HCT116 (cell line): ENCODE results near the gene CAMK2D. TPM values are rescaled to one million over a fixed set of nuclear protein-coding genes. Genes with fewer than 3 reads are reported as not detected.
A peak's percentile ranks its signal among the peaks of the same experiment; 100 is the strongest.

Experiments used
- ATAC-seq: fragments of 200-7000 bp; cut with Tn5 transposase; 2 replicates; pipeline ENCODE4 v1.9.1; 2020; ENCODE audit warnings: mild to moderate bottlenecking, moderate library complexity
- BruUV-seq: library from RNA; stranded (reverse); fragments of 400-500 nt; replicated peaks from 2 replicates; lab custom pipeline; 2021; lab: Mats Ljungman, UMichigan
- CTCF ChIA-PET: fragments of 300-600 bp; sonication (Branson Sonifier 250); formaldehyde crosslinking; loops from one replicate; lab custom pipeline; 2021; ENCODE audit warnings: antibody characterized with exemption; lab: Charles Lee
- POLR2A ChIA-PET: fragments of 300-600, 350-600 bp; sonication (Branson Sonifier 250); formaldehyde crosslinking; loops from one replicate; lab custom pipeline; 2021; ENCODE audit warnings: antibody characterized with exemption; lab: Charles Lee
- RAD21 ChIA-PET, 2 experiments: fragments of 300-600 bp; sonication (Branson Sonifier 250); formaldehyde crosslinking; loops; one replicate each; lab custom pipeline; 2023; ENCODE audit warnings: low total read pairs in 2 of 2; ENCODE audit not compliant: uncharacterized antibody in 2 of 2, unreplicated experiment in 2 of 2, low non-redundant PET in 1 of 2; lab: Charles Lee
- DNase-seq: peaks from one replicate; pipeline ENCODE4 v3.0.0-alpha.2; 2010; ENCODE audit warnings: low read depth, low spot score
- H2AFZ ChIP-seq: fragments of 200-600 bp; shearing (Covaris generic), sonication (generic); 2 replicates; pipeline ENCODE4 v1.6.1; 2017; ENCODE audit warnings: low read depth, mixed run types, mixed read lengths, antibody characterized with exemption, low read length; ENCODE audit not compliant: poor library complexity, severe bottlenecking
- H3K27ac ChIP-seq: 2 replicates; pipeline ENCODE4 v1.5.1; 2012; ENCODE audit warnings: low read depth, low read length
- H3K27me3 ChIP-seq: fragments of 200-600 bp; sonication (generic); 2 replicates; pipeline ENCODE4 v1.6.1; 2016; ENCODE audit warnings: mixed run types, low read length, mixed read lengths; ENCODE audit not compliant: insufficient read depth
- H3K36me3 ChIP-seq, 2 experiments: fragments of 200-500 bp in 1 of 2; fragments of 200-600 bp in 1 of 2; sonication (Bioruptor generic) in 1 of 2; sonication (generic) in 1 of 2; 2 replicates each; pipeline versions ENCODE4 v1.5.1 to v1.6.1; 2014 to 2016; ENCODE audit warnings: low read length in 2 of 2, inconsistent platforms in 1 of 2, mixed read lengths in 1 of 2, mixed run types in 1 of 2; ENCODE audit not compliant: insufficient read depth in 2 of 2, control insufficient read depth in 1 of 2
- H3K4me1 ChIP-seq, 2 experiments: fragments of 200-600 bp in 1 of 2; sonication (generic) in 1 of 2; 2 replicates each; pipeline versions ENCODE4 v1.5.1 to v1.6.1; 2012 to 2017; ENCODE audit warnings: low read length in 2 of 2, inconsistent platforms in 1 of 2, mild to moderate bottlenecking in 1 of 2, mixed read lengths in 1 of 2, mixed run types in 1 of 2, moderate library complexity in 1 of 2; ENCODE audit not compliant: insufficient read depth in 2 of 2, control insufficient read depth in 1 of 2
- H3K4me2 ChIP-seq: fragments of 200-600 bp; sonication (generic); 2 replicates; pipeline ENCODE4 v1.6.1; 2017; ENCODE audit warnings: mixed run types, low read length, mixed read lengths
- H3K4me3 ChIP-seq, 2 experiments: fragments of 200-600 bp in 1 of 2; sonication (generic) in 1 of 2; replicated peaks in 1 of 2; 2 replicates each; pipeline ENCODE4 v1.5.1; 2011 to 2016; ENCODE audit warnings: low read length in 2 of 2, control low read depth in 1 of 2, low read depth in 1 of 2, mild to moderate bottlenecking in 1 of 2, mixed read lengths in 1 of 2, mixed run types in 1 of 2
- H3K79me2 ChIP-seq: fragments of 200-600 bp; sonication (generic); 2 replicates; pipeline ENCODE4 v1.6.1; 2017; ENCODE audit warnings: mild to moderate bottlenecking, mixed run types, low read length, moderate library complexity, mixed read lengths; ENCODE audit not compliant: insufficient read depth
- H3K9ac ChIP-seq: fragments of 200-600 bp; sonication (generic); 2 replicates; pipeline ENCODE4 v1.6.1; 2016; ENCODE audit warnings: low read length, mixed read lengths
- H3K9me2 ChIP-seq: fragments of 200-600 bp; sonication (generic), shearing (Covaris generic); 2 replicates; pipeline ENCODE4 v1.6.1; 2017; ENCODE audit warnings: mixed run types, mild to moderate bottlenecking, moderate library complexity; ENCODE audit not compliant: insufficient read depth
- H3K9me3 ChIP-seq, 2 experiments: fragments of 200-500 bp in 1 of 2; fragments of 200-600 bp in 1 of 2; sonication (Bioruptor generic) in 1 of 2; sonication (generic) in 1 of 2; 2 replicates each; pipeline ENCODE4 v1.6.1; 2014 to 2017; ENCODE audit warnings: low read length in 2 of 2, mixed read lengths in 2 of 2, inconsistent platforms in 1 of 2, low read depth in 1 of 2, mild to moderate bottlenecking in 1 of 2, mixed run types in 1 of 2, moderate library complexity in 1 of 2; ENCODE audit not compliant: control insufficient read depth in 1 of 2, insufficient read depth in 1 of 2
- H4K20me1 ChIP-seq: fragments of 200-600 bp; sonication (generic), shearing (Covaris generic); 2 replicates; pipeline ENCODE4 v1.6.1; 2017; ENCODE audit warnings: mixed run types, mild to moderate bottlenecking, moderate library complexity; ENCODE audit not compliant: insufficient read depth
- EGR1 ChIP-seq: IDR thresholded peaks from 2 replicates; pipeline ENCODE4 v1.6.1; 2012; ENCODE audit warnings: low read depth
- EZH2 ChIP-seq: fragments of 200-600 bp; sonication (generic); IDR thresholded peaks from 2 replicates; pipeline ENCODE4 v1.6.1; 2017; ENCODE audit warnings: antibody characterized with exemption, mixed run types
- FOSL1 ChIP-seq: IDR thresholded peaks from 2 replicates; pipeline ENCODE4 v1.6.1; 2012; ENCODE audit warnings: low read depth
- JUND ChIP-seq: IDR thresholded peaks from 2 replicates; pipeline ENCODE4 v1.6.1; 2012
- POLR2A ChIP-seq: IDR thresholded peaks from 2 replicates; pipeline ENCODE4 v1.7.0; 2011; ENCODE audit warnings: borderline replicate concordance; ENCODE audit not compliant: insufficient read depth, insufficient read length; ENCODE audit errors: extremely low read depth
- RAD21 ChIP-seq: IDR thresholded peaks from 2 replicates; pipeline ENCODE4 v1.6.1; 2012; ENCODE audit warnings: low read depth, mild to moderate bottlenecking
- SIN3A ChIP-seq: IDR thresholded peaks from 2 replicates; pipeline ENCODE4 v1.6.1; 2012; ENCODE audit warnings: low read depth
- SRF ChIP-seq: IDR thresholded peaks from 2 replicates; pipeline ENCODE4 v1.6.1; 2012; ENCODE audit warnings: low read depth
- TCF7L2 ChIP-seq: IDR thresholded peaks from 2 replicates; pipeline ENCODE4 v1.7.0; 2011; ENCODE audit warnings: borderline replicate concordance, inconsistent platforms; ENCODE audit not compliant: insufficient read depth, insufficient read length; ENCODE audit errors: extremely low read depth
- ZFX ChIP-seq: fragments of 450-650 bp; IDR thresholded peaks from 2 replicates; pipeline ENCODE4 v1.6.1; 2017
- intact Hi-C: fragments of 100-400 bp; cut with micrococcal nuclease; formaldehyde crosslinking; loops from 2 replicates; pipeline ENCODE4 v1.10.0; 2022
- total RNA-seq: library from RNA; stranded (reverse); gene quantifications from one replicate; pipeline ENCODE4 v1.2.1, GENCODE V29; 2021; ENCODE audit not compliant: unreplicated experiment
- TF ChIP-seq, protein P1 (sequence below): IDR thresholded peaks from 2 replicates; pipeline ENCODE4 v1.6.1; 2011; ENCODE audit warnings: mild to moderate bottlenecking, low read length, moderate library complexity; ENCODE audit not compliant: insufficient replicate concordance; ENCODE audit errors: extremely low read depth
- TF ChIP-seq, protein P2 (sequence below): IDR thresholded peaks from 2 replicates; pipeline ENCODE4 v1.6.1; 2012
- TF ChIP-seq, protein P3 (sequence below): IDR thresholded peaks from 2 replicates; pipeline ENCODE4 v1.6.1; 2012; ENCODE audit warnings: low read depth

Gene CAMK2D
- total RNA-seq, 1 experiment from 2014 or later, result 67.0 TPM

DNA sequence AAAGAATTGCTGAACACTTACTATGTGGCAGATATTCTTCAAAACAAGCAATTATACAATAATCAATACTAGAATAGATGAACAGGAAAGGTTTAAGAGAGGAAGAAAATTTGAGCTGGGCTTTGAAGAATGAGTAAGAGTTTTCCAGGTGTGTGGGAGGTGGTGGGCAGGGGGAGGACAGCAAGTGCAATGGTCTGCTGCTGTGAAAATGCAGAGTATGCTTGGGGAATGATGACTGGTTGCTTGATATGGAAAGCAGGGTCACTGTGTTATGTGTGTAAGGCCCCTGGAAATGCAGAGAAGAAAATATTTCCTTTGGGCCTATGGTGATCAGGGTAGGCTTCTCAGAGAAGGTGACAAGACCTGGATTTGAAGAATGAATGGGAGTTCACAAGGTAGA is 300.3 kb downstream of the CAMK2D start:
- H4K20me1 ChIP-seq, result no peaks in the 10 kb centered on the region
- no peak overlapping the region for H3K9ac ChIP-seq
- no peaks in the 10 kb centered on the region for H3K27me3 ChIP-seq
- DNase-seq (no peak), ATAC-seq (no peak)
- peaks cover 13 to 16% of the 10 kb centered on the region in 2 experiments for H3K4me1 ChIP-seq
- intact Hi-C loops, result no loop called here
- no peaks in the 10 kb centered on the region for H3K79me2 ChIP-seq
- no peaks in the 10 kb centered on the region for H3K9me2 ChIP-seq
- BruUV-seq, result no TSS peak
- ChIA-PET POLR2A (no interaction called here), RAD21 (no interaction called here), CTCF (no interaction called here)
- no peak overlapping the region for H3K4me3 ChIP-seq
- no peaks in the 10 kb centered on the region for H3K9me3 ChIP-seq
- no peaks in the 10 kb centered on the region for H3K36me3 ChIP-seq
- no peak overlapping the region for H3K27ac ChIP-seq
- no peak overlapping the region for H2AFZ ChIP-seq
- no peak overlapping the region for H3K4me2 ChIP-seq
- TF ChIP-seq EGR1, result peak; percentile 48; the same call in 1 of the 2 replicates
- TF ChIP-seq, protein P1, sequence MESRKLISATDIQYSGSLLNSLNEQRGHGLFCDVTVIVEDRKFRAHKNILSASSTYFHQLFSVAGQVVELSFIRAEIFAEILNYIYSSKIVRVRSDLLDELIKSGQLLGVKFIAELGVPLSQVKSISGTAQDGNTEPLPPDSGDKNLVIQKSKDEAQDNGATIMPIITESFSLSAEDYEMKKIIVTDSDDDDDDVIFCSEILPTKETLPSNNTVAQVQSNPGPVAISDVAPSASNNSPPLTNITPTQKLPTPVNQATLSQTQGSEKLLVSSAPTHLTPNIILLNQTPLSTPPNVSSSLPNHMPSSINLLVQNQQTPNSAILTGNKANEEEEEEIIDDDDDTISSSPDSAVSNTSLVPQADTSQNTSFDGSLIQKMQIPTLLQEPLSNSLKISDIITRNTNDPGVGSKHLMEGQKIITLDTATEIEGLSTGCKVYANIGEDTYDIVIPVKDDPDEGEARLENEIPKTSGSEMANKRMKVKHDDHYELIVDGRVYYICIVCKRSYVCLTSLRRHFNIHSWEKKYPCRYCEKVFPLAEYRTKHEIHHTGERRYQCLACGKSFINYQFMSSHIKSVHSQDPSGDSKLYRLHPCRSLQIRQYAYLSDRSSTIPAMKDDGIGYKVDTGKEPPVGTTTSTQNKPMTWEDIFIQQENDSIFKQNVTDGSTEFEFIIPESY, result no peak
- TF ChIP-seq ZFX, result no peak

DNA sequence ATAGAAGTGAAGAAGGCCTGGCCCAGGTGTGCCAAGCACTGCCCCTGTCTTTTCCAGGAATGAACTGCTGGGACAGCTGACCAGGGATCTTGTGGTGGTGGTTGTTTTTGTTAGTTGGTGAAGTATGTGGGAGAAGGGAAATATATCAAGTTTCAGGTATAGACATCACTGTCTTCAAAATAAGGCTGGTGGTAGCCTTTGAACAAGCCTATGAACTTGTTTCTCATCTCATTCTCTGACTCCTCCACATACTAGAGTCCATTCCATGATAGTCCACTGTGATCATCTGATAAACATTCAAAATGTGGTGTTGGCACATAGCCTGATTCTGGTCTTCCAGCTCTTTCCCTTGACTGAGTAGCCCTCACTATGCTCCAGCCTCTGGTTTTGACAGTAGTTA is 303.7 kb downstream of the CAMK2D start:
- Histone ChIP-seq H3K9ac (no peak overlapping the region), H3K9me3 (no peaks in the 10 kb centered on the region), H3K79me2 (no peaks in the 10 kb centered on the region), H3K4me3 (no peak overlapping the region), H3K4me1 (peaks cover 11 to 17% of the 10 kb centered on the region in 2 experiments; a peak in 3 of 4 replicates), H4K20me1 (no peaks in the 10 kb centered on the region), H3K9me2 (no peaks in the 10 kb centered on the region), H2AFZ (no peak overlapping the region), H3K27ac (no peak overlapping the region), H3K4me2 (no peak overlapping the region), H3K27me3 (no peaks in the 10 kb centered on the region), H3K36me3 (no peaks in the 10 kb centered on the region)
- RAD21 ChIA-PET, result no interaction called here
- intact Hi-C loops, result no loop called here
- ATAC-seq, result no peak
- DNase-seq, result no peak
- no TSS peak for BruUV-seq
- CTCF ChIA-PET, result no interaction called here
- POLR2A ChIA-PET, result interaction anchor here (0.7 kb wide), 1 partner anchor 11 kb away, joined by 3 read pairs; no protein-coding TSS in a partner anchor
- TF ChIP-seq, protein P2, sequence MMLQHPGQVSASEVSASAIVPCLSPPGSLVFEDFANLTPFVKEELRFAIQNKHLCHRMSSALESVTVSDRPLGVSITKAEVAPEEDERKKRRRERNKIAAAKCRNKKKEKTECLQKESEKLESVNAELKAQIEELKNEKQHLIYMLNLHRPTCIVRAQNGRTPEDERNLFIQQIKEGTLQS, result no peak
- no peak for TF ChIP-seq EZH2
- no peak for TF ChIP-seq FOSL1
- no peak for TF ChIP-seq TCF7L2
- TF ChIP-seq, protein P3, sequence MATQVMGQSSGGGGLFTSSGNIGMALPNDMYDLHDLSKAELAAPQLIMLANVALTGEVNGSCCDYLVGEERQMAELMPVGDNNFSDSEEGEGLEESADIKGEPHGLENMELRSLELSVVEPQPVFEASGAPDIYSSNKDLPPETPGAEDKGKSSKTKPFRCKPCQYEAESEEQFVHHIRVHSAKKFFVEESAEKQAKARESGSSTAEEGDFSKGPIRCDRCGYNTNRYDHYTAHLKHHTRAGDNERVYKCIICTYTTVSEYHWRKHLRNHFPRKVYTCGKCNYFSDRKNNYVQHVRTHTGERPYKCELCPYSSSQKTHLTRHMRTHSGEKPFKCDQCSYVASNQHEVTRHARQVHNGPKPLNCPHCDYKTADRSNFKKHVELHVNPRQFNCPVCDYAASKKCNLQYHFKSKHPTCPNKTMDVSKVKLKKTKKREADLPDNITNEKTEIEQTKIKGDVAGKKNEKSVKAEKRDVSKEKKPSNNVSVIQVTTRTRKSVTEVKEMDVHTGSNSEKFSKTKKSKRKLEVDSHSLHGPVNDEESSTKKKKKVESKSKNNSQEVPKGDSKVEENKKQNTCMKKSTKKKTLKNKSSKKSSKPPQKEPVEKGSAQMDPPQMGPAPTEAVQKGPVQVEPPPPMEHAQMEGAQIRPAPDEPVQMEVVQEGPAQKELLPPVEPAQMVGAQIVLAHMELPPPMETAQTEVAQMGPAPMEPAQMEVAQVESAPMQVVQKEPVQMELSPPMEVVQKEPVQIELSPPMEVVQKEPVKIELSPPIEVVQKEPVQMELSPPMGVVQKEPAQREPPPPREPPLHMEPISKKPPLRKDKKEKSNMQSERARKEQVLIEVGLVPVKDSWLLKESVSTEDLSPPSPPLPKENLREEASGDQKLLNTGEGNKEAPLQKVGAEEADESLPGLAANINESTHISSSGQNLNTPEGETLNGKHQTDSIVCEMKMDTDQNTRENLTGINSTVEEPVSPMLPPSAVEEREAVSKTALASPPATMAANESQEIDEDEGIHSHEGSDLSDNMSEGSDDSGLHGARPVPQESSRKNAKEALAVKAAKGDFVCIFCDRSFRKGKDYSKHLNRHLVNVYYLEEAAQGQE, result no peak
- TF ChIP-seq SRF, result no peak
- no peak for TF ChIP-seq SIN3A
- TF ChIP-seq POLR2A, result no peak
- TF ChIP-seq RAD21, result no peak
- no peak for TF ChIP-seq EGR1
- TF ChIP-seq, protein P1, result no peak
- no peak for TF ChIP-seq JUND
